GM21737 (cell line): ENCODE results near the gene DNAAF5.

Experiments
- ATAC-seq: cut with Tn5 transposase; IDR thresholded peaks from one replicate; pipeline ENCODE4 v1.9.1; 2021; ENCODE audit warnings: mild to moderate bottlenecking, moderate library complexity; ENCODE audit not compliant: unreplicated experiment

DNAAF5 gene

DNA sequence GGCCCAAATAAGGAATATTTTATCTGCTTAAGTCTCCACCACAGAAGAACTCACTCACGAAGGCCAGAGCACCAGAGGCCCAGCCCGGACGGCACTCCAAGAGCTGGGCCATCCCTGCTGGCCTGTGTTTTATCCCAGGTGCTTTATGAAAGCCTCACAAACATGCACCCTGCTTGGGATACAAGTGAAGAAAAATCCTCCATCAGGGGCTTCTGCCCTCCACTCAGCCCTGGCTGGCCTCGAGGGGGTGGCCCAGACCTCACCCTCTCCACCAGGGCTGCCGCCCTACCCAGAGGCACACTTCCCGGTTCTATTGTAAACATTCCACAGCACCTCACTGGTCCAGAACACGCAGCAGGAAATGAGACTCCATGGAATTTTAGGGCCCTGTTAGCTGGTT lies 19.8 kb upstream of the DNAAF5 start:
- no peak for ATAC-seq

DNA sequence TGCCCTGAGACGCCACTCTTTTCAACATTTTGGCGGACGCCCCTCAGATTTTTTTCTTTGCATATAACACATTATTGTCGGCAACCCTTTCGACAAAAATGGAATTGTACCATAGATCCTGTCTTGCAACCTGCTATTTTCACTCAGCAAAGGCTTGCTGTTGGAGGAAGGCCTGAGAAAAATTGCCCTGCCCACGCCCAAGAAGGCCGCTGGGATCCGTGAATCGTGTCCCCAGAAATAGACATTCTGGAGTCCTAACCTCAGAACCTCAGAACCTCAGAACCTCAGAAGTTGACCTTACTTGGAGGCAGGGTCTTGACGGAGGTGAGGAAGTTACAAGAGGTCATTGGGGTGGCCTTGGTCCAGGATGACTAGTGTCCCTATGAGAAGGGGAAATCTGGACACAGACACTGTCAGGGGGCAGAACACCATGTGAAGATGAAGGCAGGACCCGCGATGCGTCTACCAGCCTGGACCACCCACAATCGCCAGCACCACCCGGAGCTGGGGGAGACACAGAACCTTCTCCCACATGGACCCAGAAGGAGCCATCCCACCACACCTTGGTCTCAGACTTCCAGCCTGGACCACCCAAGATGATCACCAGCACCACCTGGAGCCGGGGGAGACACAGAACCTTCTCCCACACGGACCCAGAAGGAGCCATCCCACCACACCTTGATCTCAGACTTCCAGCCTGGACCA lies 19.1 kb upstream of the DNAAF5 start:
- no peak for ATAC-seq

DNA sequence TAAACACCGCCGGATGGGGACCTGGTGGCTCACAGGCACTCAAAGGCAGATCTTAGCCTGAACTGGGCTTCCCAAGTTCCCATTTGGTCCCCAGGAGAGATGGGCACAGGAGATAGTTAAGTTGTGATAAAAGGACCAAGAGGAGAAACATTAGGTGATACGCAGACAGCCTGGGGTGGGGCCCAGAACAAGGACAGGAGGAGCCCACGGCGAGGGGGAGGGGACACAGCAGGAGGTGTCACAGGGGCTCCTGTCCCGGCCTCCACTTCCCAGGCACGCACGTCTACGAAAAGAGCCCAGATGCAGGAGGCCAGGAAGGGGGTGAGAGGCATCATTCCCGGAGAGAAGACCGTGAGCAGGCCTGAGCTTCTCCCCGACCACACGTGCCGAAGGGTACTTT lies 16.3 kb upstream of the DNAAF5 start:
- ATAC-seq = no peak

DNA sequence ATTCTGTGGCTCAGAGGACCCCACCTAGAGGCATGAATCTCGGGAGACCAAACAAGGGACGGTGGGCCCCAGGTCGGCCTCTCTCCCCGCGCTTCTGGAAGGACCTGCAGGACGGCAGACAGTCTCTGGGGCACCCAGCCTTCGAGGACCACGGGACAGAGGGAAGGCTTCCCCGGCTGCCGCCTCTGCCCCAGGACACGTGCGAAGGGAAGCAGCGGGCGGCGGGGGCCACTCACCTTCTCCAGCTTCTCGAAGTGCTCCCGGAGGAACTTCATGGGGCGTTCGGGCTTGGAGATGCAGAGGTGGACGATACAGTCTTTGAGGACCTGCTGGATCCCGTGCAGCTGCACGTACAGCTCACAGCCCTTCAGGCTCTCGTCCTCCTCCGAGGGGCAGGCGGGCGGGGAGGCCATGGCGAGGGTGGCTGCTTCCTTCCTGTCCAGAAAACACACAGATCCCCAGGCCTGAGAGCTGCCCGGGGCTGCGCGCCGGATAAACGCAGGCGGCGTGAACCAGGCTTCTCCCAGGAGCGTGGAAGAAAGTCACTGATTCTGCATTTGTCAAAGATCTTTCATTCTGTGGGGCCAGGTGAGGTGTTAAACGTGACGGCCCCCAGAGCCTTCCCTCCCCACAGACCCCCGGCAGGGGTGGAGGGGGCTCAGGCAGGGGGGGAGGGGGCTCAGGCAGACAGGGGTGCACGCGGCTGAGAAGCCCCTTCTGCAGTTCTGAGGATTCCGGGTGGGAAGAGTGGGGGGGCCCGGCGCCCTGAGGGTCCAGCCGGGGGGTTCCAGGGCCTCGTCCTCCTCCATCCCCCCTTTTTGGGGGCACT lies 15.2 kb upstream of the DNAAF5 start:
- ATAC-seq = no peak

DNA sequence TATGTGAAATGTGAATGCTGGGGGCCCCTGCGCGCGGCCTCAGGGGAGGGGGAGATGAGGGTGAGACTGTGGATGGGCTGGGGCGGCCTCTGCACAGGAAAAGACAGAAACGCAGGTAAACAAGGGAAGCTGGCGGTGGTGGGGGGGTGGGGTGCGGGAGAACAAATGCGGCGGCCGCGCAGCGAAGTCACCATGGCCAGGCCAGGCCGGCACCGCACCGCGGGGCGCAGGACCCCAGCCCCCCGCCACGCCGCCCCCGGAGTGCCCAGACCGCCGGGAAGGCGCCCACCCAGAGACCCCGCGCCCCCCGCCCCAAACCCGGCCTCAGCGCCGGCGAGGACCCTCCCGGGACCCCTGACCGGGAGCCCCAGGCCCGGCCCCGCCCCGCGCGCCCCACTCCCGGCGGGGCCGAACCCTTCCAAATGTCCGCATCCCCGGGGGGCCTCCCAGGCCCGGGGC lies 14.5 kb upstream of the DNAAF5 start:
- no peak for ATAC-seq

DNA sequence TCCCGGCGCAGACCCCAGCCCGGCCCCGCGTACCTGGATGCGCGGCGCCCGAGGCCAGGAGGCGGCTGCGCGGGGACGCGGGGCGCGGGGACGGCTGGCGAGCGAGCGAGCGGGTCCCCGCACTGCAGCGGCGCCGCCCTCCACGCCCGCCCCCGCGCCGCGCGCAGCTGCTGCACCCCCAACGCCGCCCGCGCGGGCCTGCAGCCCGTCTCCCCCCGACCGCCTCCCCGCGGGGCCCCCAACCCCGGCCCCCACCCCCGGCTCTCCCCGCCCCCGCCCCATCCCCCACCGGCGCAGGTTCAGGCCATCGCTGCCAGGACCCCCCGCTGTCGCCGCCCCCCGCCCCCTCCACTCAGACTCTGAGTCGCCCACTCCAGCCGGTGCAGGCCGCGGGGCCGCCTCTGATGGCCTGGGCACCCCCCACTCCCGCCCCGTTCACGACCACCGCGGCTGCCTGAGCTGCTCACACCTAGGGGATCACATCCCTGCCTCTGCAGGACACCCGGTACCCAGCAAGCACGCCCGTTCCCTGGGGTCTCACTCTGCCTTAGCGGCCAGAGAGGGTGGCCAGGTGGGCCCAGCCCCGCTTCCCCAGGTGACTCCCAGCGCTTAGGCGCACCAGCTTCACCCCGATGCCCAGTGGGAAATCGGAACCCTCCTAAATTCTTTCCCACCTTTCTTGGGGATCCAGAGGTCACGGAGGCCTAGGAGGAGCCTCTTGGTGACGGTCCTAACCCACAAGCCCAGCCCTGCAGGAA lies 13.9 kb upstream of the DNAAF5 start:
- no peak for ATAC-seq

DNA sequence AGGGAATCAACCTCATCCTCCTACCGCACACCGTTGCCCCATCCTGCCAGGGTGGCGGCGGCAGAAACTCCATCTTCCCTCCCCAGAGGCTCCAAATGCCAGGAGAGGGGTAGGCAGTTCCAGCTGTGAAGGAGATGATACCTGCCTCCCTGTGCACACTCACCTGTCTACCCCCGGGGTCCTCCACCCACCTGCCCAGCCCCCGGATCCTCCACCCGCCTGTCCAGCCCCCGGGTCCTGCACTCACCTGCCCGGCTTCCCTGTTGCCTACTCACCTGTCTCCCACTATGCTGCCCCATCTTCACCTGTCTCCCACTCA lies 13.4 kb upstream of the DNAAF5 start:
- no peak for ATAC-seq

DNA sequence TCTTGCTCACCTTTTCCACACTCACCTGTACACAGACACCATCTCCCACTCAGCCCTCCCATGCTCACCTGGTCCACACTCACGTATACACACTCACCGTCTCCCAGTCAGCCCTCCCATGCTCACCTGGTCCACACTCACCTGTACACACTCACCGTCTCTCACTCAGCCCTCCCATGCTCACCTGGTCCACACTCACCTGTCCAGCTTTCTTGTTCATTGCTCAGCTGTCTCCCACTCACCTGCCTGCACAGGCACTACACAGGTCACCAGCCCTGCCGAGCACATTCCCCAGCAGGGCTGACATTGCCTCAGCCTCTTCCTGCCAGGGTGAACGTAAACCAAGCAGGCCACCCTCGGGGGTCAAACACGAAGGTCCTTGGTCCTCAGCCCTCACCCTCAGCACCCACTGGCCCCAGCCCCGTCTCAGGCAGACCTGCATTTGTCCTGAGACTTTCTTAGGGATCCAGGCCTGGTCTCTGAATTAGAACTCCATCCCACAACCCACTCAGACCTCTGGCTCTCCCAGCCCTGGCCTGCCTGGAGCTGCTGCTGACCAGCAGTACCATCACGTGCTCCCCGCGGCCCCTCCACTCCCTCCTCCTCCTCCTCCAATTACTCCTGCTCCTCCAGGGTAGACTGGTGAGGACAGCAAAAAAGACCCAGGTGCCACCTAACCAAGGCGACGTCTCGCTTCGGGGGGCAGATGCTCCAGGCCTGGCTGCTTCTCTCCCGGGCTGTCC lies 12.8 kb upstream of the DNAAF5 start:
- ATAC-seq = no peak

DNA sequence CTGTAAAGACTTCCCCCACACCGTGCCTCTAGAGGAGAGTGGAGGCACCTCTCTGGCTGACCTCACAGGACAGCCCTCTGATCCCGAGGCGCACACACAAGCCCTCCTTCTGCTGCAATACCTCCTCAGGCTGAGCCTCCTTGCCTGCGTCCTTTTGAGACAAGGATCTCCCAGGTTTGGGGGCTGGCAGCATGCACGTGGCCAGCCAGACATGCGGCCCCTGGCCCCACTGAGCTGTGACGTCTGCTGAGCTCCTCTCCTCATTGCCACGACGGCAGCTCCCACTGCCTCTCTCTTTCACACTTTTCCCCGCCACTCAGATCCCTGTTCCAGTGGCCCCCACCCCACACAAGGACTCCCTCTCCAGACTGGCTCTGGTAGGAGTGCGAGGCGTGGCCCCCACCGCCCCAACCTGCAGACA lies 12.2 kb upstream of the DNAAF5 start:
- ATAC-seq = no peak

DNA sequence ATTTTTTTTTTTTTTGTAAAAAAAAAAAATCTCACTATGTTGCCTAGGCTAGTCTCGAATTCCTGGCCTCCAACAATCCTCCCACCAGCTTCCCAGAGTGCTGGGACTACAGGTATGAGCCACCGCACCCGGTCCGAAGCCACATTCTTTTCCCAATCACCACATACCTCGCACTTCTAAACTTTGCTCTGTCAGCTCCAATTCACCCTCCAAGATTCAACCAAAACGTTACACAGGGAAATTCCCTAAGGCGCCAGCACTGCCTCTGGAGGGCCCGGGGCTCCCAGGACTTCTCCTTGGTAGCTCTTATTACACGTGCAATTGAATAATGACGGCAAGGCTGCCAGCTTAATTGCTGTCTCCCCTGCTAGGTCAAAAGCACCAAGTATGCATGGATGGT lies 10.3 kb upstream of the DNAAF5 start:
- ATAC-seq = no peak

DNA sequence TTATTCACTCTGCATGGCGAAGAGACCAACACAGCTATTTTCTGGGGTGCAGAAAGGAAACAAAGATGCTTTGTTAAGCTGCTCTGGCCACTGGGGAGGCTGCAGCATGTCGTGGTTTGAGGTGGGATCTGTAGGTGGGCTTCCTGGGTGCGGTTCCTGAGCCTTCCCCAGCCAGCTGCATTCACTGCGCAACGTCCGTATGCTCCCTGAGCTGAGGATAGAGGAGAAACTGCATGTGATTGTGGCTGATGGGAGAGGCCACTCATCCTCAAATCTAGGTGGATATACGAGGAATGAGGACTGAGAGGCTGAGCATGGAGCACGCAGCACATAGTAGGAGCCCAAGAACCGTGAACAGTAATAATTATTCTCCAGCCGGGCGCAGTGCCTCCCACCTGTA lies 9.9 kb upstream of the DNAAF5 start:
- no peak for ATAC-seq

DNA sequence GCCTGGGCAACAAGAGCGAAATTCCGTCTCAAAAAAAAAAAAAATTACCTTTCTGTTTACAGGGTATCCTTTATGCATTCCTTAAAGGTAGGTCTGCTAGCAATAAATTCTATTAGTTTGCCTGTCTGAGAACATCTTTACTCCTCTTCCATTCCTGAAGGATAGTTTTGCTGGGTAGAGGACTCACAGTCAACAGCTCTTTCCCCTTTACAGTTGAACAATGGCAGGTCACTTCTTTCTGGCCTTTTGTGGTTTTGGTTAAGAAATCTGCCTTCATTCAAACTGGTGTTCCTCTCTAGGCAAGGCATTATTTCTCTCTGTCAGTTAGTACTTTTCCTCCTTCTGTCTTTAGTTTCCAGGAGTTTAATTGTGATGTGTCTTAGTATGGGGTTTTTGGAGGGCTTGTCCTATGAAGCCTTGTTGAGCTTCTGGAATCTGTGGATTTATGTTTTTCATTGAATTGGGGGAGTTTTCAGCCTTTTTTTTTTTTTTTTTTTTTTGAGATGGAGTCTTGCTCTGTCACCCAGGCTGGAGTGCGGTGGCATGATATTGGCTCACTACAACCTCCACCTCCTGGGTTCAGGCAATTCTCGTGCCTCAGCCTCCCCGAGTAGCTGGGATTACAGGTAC lies 4.8 kb upstream of the DNAAF5 start:
- no peak for ATAC-seq

DNA sequence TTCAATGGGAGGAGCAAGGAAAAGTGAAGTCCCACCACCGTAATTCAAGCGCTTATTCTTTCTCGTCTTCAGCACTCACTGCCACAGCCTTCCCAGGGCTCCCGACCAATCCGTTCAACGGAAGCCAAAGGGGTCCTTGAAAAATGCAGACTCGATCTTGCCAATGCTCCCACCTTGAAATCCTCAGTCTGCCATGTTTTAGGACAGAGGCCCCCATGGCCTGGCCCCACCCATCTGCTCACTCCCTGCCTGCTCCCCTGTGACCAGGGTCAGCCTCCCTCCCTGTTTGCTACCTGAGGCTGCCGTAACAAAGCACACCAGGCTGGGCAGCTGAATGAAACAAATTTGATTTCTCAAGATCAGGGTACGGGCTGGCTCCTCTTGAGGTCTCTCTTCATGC lies 3.0 kb upstream of the DNAAF5 start:
- ATAC-seq = no peak

DNA sequence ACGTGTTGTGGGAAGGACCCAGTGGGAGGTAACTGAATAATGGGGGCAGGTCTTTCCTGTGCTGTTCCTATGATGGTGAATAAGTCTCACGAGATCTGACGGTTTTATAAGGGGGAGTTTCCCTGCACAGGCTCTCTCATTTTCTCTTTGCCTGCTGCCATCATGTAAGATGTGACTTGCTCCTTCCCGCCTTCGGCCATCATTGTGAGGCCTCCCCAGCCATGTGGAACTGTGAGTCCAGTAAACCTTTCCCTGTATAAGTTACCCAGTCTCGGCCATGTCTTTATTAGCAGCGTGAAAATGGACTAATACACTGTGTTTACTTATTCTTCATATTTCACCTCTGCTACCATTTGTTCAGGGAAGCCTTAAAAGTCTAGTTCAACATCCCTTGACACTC lies 2.2 kb upstream of the DNAAF5 start:
- no peak for ATAC-seq

DNA sequence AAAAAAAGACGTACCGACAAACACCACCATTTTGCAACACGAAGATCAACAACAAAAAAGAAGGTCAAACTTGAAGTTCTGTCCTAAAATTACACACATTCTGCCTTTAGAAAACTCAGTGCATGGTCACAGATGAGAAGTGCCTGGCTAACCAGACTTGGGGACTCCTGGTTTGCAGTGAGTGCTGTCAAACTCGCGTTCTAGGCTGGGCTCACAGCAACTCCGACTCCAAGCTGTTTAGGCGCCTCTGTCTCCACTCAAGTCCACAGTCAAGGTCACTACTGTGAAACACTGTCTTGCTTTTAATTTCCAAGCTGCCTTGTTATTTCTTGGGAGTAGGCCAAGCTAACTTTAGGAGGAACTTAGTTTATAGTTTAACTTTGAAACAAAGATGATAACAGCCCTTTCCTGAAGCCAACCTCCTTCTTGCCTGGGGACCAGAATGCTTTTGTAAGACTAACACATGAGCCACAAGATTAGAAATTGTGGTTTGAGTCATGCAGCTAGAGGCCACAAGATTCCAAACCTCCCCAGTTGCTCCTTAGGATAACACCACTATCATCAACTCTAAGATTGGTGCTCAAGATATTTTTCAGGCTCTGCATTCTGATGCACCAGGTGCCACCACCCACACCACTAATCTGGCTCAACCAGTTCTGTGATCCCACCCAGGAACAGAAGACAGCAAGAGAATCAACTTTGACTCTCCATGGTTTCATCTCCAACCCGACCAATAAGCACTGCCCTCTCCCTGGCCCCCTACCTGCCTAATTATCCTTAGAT lies 1.1 kb upstream of the DNAAF5 start:
- no peak for ATAC-seq

DNA sequence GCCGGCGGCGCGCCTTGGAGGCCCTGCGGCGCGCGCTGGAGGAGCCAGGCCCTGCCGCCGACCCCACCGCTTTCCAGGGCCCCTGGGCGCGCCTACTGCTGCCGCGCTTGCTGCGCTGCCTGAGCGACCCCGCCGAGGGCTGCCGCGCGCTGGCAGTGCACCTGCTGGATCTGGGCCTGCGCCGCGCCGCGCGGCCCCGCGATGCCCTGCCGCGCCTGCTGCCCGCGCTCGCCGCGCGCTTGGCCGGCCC lies 280 bp downstream of the DNAAF5 start:
- ATAC-seq = peak; percentile 31

DNA sequence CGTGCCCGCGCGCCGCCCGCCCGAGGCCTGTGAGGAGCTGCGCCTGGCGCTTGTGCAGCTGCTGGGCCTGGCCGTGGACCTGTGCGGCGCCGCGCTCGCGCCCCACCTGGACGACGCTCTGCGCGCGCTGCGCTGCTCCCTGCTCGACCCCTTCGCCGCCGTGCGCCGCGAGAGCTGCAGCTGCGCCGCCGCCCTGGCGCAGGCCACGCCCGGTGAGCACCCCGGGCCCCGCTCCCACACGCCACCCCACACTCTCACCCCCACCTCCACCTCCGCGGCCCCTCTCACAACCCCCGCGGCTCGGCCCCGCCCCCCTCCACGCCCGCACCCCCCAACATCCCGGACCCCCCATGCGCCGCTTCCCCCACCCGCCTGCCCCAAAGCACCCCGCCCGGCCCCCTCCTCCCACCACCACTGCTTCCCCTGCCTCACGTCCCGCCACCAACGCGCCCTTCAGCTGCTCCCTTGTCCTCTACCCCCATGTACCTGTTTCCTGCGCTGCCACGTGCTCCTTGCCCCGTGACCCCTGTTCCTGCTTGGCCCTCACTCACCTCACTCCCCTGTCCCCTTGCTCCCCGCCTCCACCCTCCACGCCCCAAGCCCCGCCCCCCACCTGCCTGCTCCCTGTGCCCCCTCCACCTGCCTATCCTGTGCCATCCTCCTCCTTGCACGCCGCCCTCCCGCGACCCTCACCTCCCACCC lies 756 bp downstream of the DNAAF5 start, which contains the start of gene PRKAR1B:
Gene PRKAR1B (minus strand): TSS at position 178 of the 702 bp plus-strand sequence. CDS start 15,776 bp downstream, outside the sequence.
- peak; percentile 30 for ATAC-seq

DNA sequence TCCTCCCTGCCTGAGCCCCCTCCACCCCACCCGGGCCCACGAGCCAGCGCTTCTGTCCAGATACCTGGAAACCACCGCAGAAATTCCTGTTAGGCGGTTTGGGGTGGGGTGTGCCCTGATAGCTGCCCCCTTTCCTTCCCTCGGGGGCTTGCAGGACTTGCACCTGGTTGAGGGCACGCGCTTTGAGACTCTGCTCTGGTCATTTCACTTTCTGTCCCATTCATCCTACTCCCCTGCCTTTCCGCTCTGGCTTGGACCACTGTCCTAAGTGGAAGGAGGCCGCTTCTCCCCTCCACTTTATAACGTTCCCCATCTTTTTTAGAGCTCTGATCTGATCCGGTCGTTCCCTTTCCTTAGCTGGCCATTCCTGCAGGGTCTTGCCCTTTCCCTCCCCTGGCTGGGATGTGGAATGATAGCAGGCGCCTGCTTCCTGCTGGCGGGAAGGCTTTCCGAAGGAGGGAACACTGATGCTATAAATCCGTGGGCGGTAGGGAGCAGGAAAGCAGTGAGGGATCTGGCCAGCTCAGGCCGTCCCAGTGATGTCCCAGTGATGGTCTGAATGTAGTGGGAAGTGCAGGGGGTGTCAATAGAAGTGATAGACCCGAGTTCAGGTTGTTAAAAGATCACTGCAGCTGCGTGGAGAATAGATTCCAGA lies 1.4 kb downstream of the DNAAF5 start:
- ATAC-seq = no peak

DNA sequence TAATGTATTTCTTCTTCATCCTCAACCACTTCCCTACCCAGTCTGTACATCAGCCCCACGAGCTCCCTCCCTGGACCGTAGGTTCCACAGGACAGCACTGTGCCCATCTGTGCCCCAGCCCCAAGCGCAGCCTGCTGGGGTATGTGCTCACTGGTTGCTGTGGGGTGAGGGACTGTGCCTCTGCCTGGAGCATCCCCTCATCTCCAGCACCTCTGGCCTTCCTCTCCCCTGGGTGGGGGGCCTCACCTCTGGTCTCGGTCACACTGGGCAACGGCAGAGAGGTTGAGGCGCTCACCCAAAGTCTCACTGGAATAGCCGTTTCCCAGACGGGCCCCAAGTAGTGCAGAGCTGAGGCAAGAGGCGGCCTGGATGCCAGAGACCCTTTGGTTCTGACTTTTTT lies 2.1 kb downstream of the DNAAF5 start:
- ATAC-seq = no peak
